Panc1 (cell line): Measurements from ENCODE around the gene CDH10. TPM values are rescaled to one million over a fixed set of nuclear protein-coding genes. Genes with fewer than 3 reads are reported as not detected.

Experiments used
- ATAC-seq: fragments of 200-7000 bp; cut with Tn5 transposase; 2 replicates; pipeline ENCODE4 v1.9.1; 2020; ENCODE audit warnings: mild to moderate bottlenecking, moderate library complexity
- BruUV-seq: library from RNA; stranded (reverse); fragments of 400-500 nt; replicated peaks from 2 replicates; lab custom pipeline; 2021; lab: Mats Ljungman, UMichigan
- CTCF ChIA-PET: fragments of 300-600 bp; sonication (Branson Sonifier 250); formaldehyde crosslinking; loops from one replicate; lab custom pipeline; 2022; ENCODE audit warnings: antibody characterized with exemption; lab: Charles Lee
- POLR2A ChIA-PET: fragments of 300-600 bp; sonication (Branson Sonifier 250); formaldehyde crosslinking; loops from one replicate; lab custom pipeline; 2022; ENCODE audit warnings: antibody characterized with exemption; lab: Charles Lee
- DNase-seq: peaks from one replicate; pipeline ENCODE4 v3.0.0-alpha.2; 2010; ENCODE audit warnings: low read depth, low spot score
- H3K27ac ChIP-seq: 2 replicates; pipeline ENCODE4 v1.5.1; 2011; ENCODE audit warnings: mild to moderate bottlenecking, low read length, inconsistent platforms
- H3K27me3 ChIP-seq: fragments of 200-500 bp; sonication (Bioruptor generic); 2 replicates; pipeline ENCODE4 v1.6.0; 2014; ENCODE audit warnings: low read length, inconsistent platforms; ENCODE audit not compliant: control insufficient read depth, insufficient read depth
- H3K36me3 ChIP-seq: fragments of 200-500 bp; sonication (Bioruptor generic); 2 replicates; pipeline ENCODE4 v1.5.1; 2014; ENCODE audit warnings: inconsistent platforms, mild to moderate bottlenecking, low read length, moderate library complexity; ENCODE audit not compliant: control insufficient read depth, insufficient read depth
- H3K4me1 ChIP-seq: 2 replicates; pipeline ENCODE4 v1.5.1; 2011; ENCODE audit warnings: inconsistent platforms, mild to moderate bottlenecking, low read length, moderate library complexity; ENCODE audit not compliant: control insufficient read depth, insufficient read depth
- H3K4me3 ChIP-seq, 2 experiments: 2 replicates each; pipeline ENCODE4 v1.5.1; 2011 to 2012; ENCODE audit warnings: low read depth in 2 of 2, low read length in 2 of 2, mild to moderate bottlenecking in 2 of 2, inconsistent platforms in 1 of 2, moderate library complexity in 1 of 2
- H3K9me3 ChIP-seq: fragments of 200-500 bp; sonication (Bioruptor generic); 2 replicates; pipeline ENCODE4 v1.5.1; 2014; ENCODE audit warnings: low read depth, mild to moderate bottlenecking, inconsistent platforms, low read length, moderate library complexity; ENCODE audit not compliant: control insufficient read depth, insufficient read depth
- CTCF ChIP-seq: fragments of 450-650 bp; IDR thresholded peaks from 2 replicates; pipeline ENCODE4 v1.5.1; 2017; ENCODE audit warnings: mild to moderate bottlenecking
- POLR2AphosphoS5 ChIP-seq: IDR thresholded peaks from 2 replicates; pipeline ENCODE4 v1.6.1; 2012; ENCODE audit warnings: mild to moderate bottlenecking, low read depth, low read length, moderate library complexity
- REST ChIP-seq, 2 experiments: IDR thresholded peaks; 2 replicates each; pipeline ENCODE4 v1.6.1; 2011 to 2012; ENCODE audit warnings: low read depth in 2 of 2, control low read depth in 1 of 2, low read length in 1 of 2, mild to moderate bottlenecking in 1 of 2, moderate library complexity in 1 of 2; ENCODE audit not compliant: insufficient read depth in 1 of 2
- SIN3A ChIP-seq: IDR thresholded peaks from 2 replicates; pipeline ENCODE4 v1.6.1; 2012; ENCODE audit warnings: low read depth, mild to moderate bottlenecking, low read length, moderate library complexity, borderline replicate concordance; ENCODE audit not compliant: insufficient read depth
- TCF7L2 ChIP-seq: IDR thresholded peaks from 2 replicates; pipeline ENCODE4 v1.6.1; 2011; ENCODE audit warnings: mild to moderate bottlenecking, low read depth, low read length, inconsistent platforms
- in situ Hi-C: cut with HindIII; loops from 2 replicates; pipeline ENCODE4 v1.10.0; 2016; ENCODE audit warnings: low sequenced_read_pairs, low pct_unique_long_range_greater_than_20kb
- intact Hi-C: fragments of 100-400 bp; cut with micrococcal nuclease; formaldehyde crosslinking; loops from one replicate; pipeline ENCODE4 v1.10.0; 2022; ENCODE audit not compliant: unreplicated experiment
- total RNA-seq: library from RNA; stranded (reverse); gene quantifications from one replicate; pipeline ENCODE4 v1.2.1, GENCODE V29; 2021; ENCODE audit not compliant: unreplicated experiment

CDH10 gene
- total RNA-seq, 1 experiment from 2014 or later, result 0.72 TPM

- in situ Hi-C loops, result no loop called here
- H3K9me3 ChIP-seq, result no peaks in the 10 kb centered on the region
- ChIA-PET CTCF (no interaction called here), POLR2A (no interaction called here)
- TF ChIP-seq REST (IDR thresholded peaks at IDR 0.05; ENCODE audit: insufficient read depth in 1 of 2, low read depth in 2 of 2, low read length in 1 of 2) (no peak), CTCF (peak; percentile 62; the same call in 1 of the 2 replicates)
- no peaks in the 10 kb centered on the region for H3K4me1 ChIP-seq
- peak; percentile 74; the same call in 1 of the 2 replicates for ATAC-seq
- no peaks in the 10 kb centered on the region for H3K36me3 ChIP-seq
- DNase-seq, result peak; percentile 42
- H3K4me3 ChIP-seq, result no peak overlapping the region
- H3K27ac ChIP-seq, result no peak overlapping the region
- H3K27me3 ChIP-seq, result no peaks in the 10 kb centered on the region; the same call in 1 of the 2 replicates
- intact Hi-C loops, result no loop called here
- no TSS peak for BruUV-seq
These were observed 2.8 kb downstream of the CDH10 start for GRCh38 chr5:24642022-24642421.

- ChIA-PET CTCF (no interaction called here), POLR2A (no interaction called here)
- Histone ChIP-seq H3K9me3 (no peaks in the 10 kb centered on the region), H3K27ac (no peak overlapping the region), H3K36me3 (no peaks in the 10 kb centered on the region), H3K27me3 (no peaks in the 10 kb centered on the region), H3K4me1 (no peaks in the 10 kb centered on the region; the same call in 1 of the 2 replicates), H3K4me3 (no peak overlapping the region)
- DNase-seq (no peak), ATAC-seq (no peak)
- BruUV-seq, result no TSS peak
- intact Hi-C loops, result loop anchor here (10.0 kb wide), 1 partner anchor 190 kb away; no protein-coding TSS in a partner anchor
- in situ Hi-C loops, result no loop called here
- no peak for TF ChIP-seq REST (IDR thresholded peaks at IDR 0.05; ENCODE audit: insufficient read depth in 1 of 2, low read depth in 2 of 2, low read length in 1 of 2)
- no peak for TF ChIP-seq CTCF
- no peak for TF ChIP-seq POLR2AphosphoS5
- TF ChIP-seq SIN3A, result no peak
- no peak for TF ChIP-seq TCF7L2
These were observed 9.6 kb downstream of the CDH10 start for GRCh38 chr5:24635209-24635608.
